ENCODE data around the gene PROX1. TPM values are rescaled to one million over a fixed set of nuclear protein-coding genes. Genes with fewer than 3 reads are reported as not detected.

The PROX1 gene
- total RNA-seq, 1 donor from 2014 or later = 11.7 TPM

DNA sequence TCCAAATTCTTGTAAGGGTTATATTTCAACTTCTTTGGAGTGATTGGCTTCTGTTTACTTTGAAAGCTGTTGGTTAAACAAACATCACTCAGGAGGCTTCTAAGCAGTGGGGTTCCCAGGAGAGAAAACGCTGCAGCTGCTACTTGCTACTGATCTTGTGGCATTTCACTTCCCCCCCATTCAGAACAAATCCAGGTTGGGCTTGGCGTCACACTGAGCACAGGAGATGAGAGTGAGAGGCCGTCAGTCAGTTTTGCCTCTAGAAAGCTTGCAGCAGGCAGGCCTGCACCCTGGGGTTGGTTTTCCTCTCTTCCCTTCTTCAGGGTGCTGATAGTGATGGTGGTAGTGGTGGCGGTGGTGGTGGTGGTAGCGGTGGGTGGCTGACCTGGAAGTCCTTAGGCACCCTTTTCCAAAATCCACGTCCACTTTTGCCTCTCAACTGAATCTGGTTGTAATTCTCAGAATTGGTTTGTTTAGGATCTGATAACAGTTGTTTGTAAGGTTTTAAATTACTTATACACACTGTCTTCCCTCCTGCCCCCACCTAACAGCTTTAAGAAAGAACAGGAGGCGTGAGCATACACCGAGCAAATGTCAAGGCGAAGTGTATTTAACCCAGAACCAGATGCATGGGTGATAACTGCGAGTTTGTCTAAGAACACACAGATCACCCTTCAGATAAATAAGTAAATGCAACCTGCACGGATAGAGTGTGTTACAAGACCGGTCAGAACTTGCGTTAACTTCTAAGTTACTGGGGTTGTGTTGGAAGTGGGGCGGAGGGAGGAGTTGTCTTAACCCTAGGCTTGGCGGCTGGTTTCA, 3.2 kb upstream of the PROX1 start:
- H3K9me3 ChIP-seq = no peaks in the 10 kb centered on the region
- H3K27me3 ChIP-seq (ENCODE audit: low read depth) = peaks cover 94% of the 10 kb centered on the region
- no peak overlapping the region for H3K4me3 ChIP-seq
- TF ChIP-seq, protein P1, sequence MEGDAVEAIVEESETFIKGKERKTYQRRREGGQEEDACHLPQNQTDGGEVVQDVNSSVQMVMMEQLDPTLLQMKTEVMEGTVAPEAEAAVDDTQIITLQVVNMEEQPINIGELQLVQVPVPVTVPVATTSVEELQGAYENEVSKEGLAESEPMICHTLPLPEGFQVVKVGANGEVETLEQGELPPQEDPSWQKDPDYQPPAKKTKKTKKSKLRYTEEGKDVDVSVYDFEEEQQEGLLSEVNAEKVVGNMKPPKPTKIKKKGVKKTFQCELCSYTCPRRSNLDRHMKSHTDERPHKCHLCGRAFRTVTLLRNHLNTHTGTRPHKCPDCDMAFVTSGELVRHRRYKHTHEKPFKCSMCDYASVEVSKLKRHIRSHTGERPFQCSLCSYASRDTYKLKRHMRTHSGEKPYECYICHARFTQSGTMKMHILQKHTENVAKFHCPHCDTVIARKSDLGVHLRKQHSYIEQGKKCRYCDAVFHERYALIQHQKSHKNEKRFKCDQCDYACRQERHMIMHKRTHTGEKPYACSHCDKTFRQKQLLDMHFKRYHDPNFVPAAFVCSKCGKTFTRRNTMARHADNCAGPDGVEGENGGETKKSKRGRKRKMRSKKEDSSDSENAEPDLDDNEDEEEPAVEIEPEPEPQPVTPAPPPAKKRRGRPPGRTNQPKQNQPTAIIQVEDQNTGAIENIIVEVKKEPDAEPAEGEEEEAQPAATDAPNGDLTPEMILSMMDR (IDR thresholded peaks at IDR 0.05) = no peak
- intact Hi-C loops (cut with DNase I) = no loop called here
- no peak overlapping the region for H3K27ac ChIP-seq
- H3K36me3 ChIP-seq = no peaks in the 10 kb centered on the region
- no peak for ATAC-seq
- H3K4me1 ChIP-seq = peaks cover 27% of the 10 kb centered on the region
- no peak for DNase-seq

DNA sequence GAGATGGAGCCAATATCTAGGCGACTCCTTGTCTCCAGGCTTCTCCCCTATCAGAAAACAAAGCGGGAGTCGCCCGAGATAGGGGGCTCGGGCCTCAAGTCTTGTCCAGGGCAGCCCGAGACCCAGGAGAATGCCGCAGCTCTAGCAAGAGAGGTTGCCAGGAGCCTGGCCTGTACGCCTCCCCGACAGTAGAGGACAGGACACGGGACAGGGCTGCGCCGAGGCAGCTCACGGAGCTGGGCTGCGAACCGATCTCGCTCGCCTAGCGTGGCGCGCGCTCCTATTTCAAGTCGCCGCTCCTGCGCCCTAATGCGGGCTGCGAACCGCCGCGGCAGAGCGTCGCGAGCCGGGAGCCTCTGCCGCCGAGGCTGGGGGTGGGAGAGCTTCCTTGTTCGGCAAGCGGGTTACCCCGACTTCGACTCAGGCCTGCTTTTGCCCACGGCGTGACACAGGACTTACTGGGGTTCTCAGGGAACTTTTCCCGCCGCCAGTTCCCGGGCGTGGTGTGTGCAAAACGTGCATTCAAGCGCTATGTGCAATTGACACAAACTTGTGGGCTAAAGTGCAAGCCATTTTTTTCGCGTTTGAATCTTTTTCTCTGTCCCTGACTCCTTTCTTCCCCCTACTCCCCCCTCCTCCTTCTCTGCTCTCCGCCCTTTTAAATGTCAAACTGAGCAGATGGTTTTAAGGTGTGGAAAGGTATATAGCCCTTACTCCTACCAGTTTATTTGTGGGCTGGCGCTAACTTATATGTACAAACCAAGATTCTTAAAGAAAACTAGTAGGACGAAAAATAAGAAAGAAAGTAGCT, 2.4 kb upstream of the PROX1 start:
- Histone ChIP-seq H3K27me3 (ENCODE audit: low read depth) (peaks cover 92% of the 10 kb centered on the region), H3K4me1 (peaks cover 32% of the 10 kb centered on the region), H3K4me3 (peak overlapping the region; percentile 11), H3K9me3 (no peaks in the 10 kb centered on the region), H3K36me3 (no peaks in the 10 kb centered on the region), H3K27ac (no peak overlapping the region)
- ATAC-seq (no peak), DNase-seq (no peak)
- intact Hi-C loops (cut with DNase I) = no loop called here
- TF ChIP-seq, protein P1 (IDR thresholded peaks at IDR 0.05) = no peak

DNA sequence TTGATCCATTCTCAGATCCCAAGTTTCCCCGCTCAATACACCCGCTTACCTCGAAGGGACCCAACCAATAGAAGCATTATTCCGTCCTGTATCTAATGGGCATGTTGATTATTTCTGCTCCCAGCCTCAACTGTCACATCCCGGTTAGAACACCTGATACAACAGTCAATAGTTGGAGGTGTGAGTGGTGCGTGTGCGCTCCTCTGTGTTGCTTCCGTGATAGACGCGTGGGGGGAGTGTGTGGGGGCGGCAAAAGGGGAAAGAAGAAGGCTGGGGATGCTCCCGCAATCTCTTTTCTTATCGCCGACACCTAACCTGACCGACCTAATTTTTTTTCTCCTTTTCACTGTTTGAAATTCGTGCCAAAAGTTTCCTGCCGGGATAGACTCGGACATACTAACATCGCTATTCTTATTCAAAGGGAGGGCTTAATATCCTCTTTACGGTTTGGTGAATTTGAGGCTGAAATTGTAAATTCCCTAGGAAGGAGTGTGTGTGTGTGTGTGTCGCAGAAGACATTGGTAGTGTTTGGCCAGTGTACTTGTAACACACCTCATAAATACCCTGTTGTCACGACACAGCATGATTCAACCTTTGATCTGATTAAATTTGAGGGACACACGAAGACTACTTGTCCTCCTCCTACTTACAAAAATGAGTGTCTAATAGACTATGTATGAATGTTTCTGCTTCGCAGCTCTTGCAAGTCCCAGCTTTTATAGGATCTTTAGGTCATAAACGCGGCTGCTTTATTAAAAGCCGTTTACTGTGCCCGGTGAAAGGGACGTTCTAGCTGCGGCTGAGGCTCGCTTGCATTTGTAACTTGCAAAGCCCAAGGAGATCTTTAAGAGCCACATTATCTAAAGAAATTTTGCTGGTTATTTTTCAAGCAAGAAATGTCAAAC, 1.5 kb upstream of the PROX1 start:
- H3K9me3 ChIP-seq = no peaks in the 10 kb centered on the region
- TF ChIP-seq, protein P1 (IDR thresholded peaks at IDR 0.05) = no peak
- ATAC-seq (no peak), DNase-seq (no peak)
- no peak overlapping the region for H3K27ac ChIP-seq
- H3K27me3 ChIP-seq (ENCODE audit: low read depth) = peaks cover 84% of the 10 kb centered on the region
- no peak overlapping the region for H3K4me3 ChIP-seq
- H3K4me1 ChIP-seq = peaks cover 32% of the 10 kb centered on the region
- intact Hi-C loops (cut with DNase I) = no loop called here
- no peaks in the 10 kb centered on the region for H3K36me3 ChIP-seq

DNA sequence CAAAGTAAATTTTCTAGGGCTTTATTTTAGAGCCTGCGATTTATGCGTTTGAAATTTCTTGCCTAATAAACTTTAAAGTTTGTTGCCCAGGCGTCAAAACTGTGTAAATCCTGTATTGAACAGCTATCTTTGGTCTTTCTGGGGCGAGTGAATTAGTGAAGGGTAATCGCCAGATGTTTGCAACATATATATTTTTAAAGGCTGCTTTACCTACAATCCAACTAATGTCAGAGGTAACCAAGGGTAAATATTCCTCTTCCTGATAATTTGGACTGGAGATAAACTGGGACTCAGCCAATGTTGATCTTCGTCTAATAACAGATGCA, 885 bp upstream of the PROX1 start:
- no peaks in the 10 kb centered on the region for H3K9me3 ChIP-seq
- TF ChIP-seq, protein P1 (IDR thresholded peaks at IDR 0.05) = no peak
- intact Hi-C loops (cut with DNase I) = no loop called here
- H3K27me3 ChIP-seq (ENCODE audit: low read depth) = peaks cover 78% of the 10 kb centered on the region
- no peak overlapping the region for H3K27ac ChIP-seq
- peaks cover 32% of the 10 kb centered on the region for H3K4me1 ChIP-seq
- H3K36me3 ChIP-seq = no peaks in the 10 kb centered on the region
- DNase-seq = no peak
- ATAC-seq = no peak
- peak overlapping the region; percentile 56 for H3K4me3 ChIP-seq

DNA sequence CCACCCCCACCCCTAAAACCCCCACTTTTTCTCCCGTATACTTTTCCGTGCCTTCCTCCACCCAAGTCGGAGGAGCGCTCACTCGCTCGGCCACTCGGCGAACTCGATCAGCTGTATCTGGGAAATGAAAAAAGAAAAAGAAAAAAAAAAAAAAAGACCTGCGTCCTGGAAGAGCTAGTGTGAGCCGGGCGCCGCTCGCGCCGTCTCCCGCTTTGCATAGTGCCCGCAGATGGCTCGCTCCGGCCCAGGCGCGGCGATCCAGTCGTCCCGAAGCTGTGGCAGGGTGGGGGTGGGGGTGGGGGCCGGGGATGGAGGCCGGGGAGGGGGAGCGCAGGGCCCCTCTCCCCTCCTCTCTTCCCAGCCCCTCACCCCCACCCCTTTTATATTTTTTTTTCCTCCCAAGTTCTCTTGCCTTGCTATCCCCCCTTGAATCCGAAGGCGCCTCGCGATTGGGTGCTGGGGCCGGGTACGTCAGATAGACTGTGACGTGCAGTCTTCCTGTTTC, 299 bp upstream of the PROX1 start:
- Histone ChIP-seq H3K4me3 (peak overlapping the region; percentile 56), H3K36me3 (no peaks in the 10 kb centered on the region), H3K4me1 (peaks cover 32% of the 10 kb centered on the region), H3K27ac (peak overlapping the region; percentile 36), H3K9me3 (no peaks in the 10 kb centered on the region), H3K27me3 (ENCODE audit: low read depth) (peaks cover 72% of the 10 kb centered on the region)
- DNase-seq = peak; percentile 66
- TF ChIP-seq, protein P1 (IDR thresholded peaks at IDR 0.05) = no peak
- intact Hi-C loops (cut with DNase I) = no loop called here
- peak; percentile 47 to 53 for ATAC-seq
